Activated CD4-positive, CD25-positive, alpha-beta regulatory T cell treated with anti-CD3 and anti-CD28 coated beads, Interleukin-2, amount 50 U/mL, for 16 hours (primary cell): ENCODE results near the gene ASH1L.
"Not testable (repeated sequence)": the region's sequence is repeated elsewhere in the genome, so short reads cannot be mapped to it uniquely, and the experiment has no call there.

Experiments
- DNase-seq: peaks from one replicate; pipeline ENCODE4 v3.0.0-alpha.2; 2020; ENCODE audit warnings: low read depth, low spot score

ASH1L gene

DNA sequence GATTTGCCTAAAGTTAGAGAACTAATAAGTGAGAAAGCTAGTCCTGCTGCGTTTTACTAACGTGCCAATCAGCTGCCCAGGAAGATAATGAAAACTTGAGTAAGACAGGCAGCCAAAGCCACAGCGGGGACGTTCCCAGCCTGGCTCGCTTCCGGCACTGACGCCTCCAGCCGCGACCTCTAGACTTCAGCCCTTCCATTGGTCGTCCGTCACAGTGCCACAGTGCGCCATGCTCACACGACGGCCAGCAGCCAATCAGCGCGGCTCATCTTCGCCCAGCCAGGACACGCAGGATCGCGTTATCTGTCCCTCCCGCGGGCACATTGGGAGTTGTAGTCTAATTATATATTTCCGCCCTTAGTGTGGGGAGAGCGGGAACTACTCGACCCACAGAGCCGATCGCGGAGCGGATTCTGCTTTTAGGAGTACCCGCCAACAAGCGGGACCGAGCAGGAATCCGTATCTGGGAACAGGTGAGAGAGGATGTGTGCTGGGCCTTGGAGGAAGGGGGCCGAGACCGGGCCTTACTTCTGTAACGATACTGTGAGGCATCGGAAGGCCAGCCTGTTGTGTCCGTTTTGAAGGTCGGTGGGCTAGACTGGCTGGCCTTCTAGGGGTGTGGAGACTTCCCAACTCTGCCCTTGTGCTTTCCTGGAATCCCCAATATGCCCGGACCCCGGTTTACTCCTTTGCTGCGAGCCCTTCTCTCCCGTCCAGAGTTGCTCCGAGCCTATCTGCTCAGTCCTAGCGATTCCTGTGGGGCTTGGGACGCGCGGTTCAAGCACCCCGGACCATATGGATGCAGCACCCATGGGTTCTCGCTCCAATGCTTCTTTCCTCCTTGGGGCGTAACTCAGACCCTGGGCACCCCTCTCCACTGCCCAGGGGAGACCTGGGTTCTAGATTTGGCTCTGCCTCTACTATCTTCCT is 253.8 kb downstream of the ASH1L start, which contains the start of gene FDPS:
Gene FDPS, plus strand, starts transcription at position 374 of the 930 bp plus-strand sequence. CDS start 924 bp downstream, outside the sequence.
- peak; percentile 95 for DNase-seq

DNA sequence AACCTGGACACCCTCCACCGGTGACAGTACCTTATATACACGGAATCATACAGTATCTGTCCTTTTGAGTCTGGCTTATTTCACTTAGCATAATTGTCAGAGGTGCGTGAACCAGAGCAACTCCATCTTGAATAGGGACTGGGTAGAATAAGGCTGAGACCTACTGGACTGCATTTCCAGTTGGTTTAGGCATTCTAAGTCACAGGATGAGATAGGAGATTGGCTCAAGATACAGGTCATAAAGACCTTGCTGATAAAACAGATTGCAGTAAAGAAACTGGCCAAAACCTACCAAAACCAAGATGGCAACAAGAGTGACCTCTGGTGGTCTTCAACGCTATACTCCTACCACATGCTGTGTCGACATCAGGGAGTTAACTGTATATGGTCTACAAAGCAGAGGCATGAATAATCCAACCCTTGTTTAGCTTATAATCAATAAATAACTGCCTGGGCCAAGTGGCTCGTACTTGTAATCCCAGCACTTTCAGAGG is 255.3 kb downstream of the ASH1L start:
- DNase-seq = no peak

DNA sequence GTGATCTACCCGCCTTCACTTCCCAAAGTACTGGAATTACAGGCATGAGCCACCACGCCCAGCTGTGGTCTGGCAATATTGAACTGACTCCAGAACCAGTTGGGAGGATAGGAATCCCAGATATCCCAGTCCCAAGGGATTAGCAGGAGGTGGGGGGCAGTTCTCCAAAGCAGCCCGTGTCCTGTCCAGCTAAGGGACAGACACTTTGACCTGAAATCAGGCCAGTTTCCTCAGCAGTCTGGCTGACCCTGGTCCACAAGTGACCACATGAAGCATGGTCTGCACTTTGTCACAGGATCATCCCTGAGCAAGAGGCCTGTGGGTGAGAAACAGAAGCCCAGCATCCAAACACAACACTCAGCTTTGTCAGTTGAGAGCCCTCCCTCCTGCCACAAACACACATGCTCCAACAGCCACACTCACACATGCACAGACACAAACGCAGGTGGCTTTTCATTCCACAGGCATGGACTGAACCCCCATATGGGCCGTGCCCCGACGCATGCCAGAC is 256.7 kb downstream of the ASH1L start:
- no peak for DNase-seq

DNA sequence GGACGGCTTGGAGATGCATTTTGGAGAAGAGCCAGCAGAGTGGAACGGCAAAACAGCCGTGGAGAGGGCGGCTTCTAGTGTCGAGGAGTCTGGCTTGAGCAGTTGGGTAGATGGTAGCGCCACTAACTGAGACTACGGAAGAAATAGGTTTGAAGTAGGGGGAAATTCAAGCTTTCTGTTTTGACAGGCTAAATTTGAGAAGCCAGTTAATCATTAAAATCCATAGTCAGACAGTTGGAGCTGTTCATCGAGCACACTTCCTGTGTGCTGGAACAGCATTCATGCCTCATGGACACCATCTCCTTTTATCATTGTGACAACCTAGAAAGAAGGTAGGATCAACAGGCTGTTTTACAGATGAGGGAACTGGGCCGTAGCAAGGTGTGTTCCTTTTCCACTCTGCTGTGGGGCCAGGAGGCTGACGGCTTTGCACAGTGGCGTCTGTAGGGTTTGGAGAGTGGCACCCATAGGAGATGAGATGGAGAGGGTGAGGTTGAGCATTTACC is 258.0 kb downstream of the ASH1L start:
- DNase-seq = no peak

DNA sequence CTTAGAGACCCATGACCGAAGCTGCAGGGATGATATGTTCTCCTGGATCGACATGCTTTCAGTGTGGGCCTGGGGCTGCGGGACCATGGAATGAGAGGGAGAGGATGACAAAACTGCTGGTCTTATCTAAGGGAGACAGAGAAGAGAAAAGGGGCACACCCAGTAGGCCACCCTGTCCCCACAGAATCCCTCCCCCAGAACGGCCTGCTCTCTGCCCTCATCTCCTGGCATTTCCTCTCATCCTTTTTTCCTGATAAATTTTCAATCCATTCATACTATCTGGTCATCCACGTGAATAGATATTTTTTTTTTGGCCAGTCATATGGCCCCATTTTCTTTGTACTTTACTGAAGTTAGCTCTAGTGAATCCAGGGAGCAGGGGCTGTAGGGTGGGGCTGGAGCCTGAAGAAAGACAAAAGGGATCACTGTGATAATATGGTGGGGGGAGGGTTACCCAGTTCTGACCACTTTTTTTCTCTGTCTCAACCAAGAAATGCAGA is 261.2 kb downstream of the ASH1L start, which contains the start of gene PKLR:
Gene PKLR, minus strand, starts transcription at position 97 of the 500 bp plus-strand sequence. Its CDS starts 43 bp downstream, at position 54.
- no peak for DNase-seq

DNA sequence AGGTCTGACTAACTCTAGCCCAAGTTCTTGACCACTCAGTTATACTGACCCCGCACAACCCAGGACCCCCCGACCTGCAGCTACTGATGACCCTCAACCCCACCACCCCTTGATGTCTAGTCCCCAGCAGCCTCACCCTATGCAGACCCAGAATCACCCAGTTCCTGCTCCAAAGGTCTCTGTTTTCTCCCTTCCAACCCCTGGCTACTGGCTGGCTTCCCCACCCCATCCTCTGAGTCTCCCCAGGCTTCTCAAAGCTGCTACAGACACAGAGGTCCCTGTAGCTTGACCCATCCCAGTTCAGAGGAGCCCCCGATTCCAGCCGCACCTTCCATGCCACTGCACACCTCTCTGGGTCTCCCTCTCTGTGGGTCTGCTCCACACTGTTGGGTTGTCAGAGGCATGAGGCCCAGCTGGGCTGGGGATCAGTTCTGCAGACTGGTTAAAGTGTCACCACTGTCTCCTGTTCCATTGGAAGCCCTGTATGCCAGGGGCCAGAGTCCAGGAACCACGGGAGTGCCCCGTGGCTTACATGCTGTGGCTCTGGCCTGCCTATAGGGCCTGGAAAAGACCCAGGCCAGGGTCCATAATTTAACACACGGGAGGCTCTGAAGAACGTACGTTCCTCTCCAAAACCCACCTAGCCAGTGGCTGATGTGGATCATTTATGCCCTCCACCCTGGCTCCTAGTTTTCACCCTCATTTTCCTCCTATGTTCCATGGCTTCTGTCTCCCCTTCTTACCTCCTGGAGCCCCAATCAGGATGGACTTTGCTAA is 261.9 kb downstream of the ASH1L start:
- no peak for DNase-seq

DNA sequence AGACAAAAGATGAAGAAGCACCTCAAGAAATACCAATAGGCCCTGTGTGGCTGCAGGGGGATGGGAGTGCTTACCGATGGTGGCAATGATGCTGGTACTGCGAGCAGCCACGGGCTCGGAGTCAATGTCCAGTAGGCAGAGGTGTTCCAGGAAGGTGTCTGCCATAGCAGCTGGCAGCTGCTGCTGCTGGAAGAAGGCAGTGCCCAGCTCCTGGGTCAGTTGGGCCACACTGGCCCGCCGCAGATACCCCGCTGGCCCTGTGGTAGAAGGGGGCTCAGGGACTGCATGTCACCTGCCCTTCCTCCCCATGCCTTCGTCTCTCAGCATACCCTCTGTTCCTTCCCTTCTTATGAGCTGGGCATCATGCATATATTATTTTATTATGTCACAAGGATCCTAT is 262.6 kb downstream of the ASH1L start:
- no peak for DNase-seq

DNA sequence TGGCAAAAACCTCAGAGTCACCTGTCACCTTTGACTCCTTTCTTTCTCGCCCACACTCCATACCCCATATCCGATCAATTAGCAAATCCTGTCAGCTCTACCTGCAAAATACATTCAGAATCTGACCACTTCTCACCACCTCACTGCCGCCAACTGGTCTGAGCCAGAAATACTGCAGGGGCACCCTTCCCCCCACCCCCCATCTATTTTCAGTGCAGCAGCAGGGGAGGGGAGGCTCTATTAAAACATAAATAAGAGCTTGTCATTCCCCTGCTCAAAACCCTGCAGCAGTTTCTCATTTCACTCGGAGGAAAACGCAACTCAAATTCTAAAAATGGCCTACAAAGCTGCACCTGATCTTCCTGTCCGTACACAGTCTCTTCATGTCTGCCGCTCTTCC is 265.2 kb downstream of the ASH1L start:
- DNase-seq = no peak

DNA sequence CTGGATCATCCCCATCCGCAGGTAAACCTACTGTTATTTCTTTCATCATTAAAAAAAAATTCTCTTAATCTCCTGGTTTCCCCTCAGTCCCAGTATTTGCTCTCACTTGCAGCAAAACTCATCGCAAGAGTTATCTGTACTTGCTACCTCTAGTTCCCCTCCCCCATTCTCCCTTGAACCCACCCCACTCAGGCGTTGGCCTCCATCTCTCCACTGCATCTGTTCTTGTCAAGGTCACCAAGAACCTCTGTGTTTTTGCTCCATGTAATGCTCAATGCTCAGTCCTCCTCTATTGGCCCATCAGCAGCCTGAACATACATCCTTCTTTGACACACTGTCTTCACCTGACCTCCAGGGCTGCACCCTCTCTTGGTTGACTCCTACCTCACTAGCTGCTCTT is 265.9 kb downstream of the ASH1L start:
- no peak for DNase-seq

DNA sequence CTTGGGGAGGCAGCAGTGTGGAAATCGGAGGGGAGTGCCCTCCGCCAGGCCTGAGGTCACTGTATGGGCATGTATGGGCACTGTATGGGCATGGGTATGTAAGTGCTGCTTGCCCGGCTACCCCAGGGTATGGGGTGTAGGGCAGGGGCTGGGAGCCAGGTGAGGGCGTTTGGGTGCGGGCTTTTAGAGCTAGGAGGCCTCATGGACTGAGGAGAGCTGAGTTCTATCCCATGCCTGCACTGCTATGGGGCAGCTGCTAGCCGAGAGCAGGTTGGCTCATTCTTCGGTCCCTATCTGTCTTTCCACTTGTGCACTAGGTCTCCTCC is 266.7 kb downstream of the ASH1L start:
- DNase-seq = no peak

DNA sequence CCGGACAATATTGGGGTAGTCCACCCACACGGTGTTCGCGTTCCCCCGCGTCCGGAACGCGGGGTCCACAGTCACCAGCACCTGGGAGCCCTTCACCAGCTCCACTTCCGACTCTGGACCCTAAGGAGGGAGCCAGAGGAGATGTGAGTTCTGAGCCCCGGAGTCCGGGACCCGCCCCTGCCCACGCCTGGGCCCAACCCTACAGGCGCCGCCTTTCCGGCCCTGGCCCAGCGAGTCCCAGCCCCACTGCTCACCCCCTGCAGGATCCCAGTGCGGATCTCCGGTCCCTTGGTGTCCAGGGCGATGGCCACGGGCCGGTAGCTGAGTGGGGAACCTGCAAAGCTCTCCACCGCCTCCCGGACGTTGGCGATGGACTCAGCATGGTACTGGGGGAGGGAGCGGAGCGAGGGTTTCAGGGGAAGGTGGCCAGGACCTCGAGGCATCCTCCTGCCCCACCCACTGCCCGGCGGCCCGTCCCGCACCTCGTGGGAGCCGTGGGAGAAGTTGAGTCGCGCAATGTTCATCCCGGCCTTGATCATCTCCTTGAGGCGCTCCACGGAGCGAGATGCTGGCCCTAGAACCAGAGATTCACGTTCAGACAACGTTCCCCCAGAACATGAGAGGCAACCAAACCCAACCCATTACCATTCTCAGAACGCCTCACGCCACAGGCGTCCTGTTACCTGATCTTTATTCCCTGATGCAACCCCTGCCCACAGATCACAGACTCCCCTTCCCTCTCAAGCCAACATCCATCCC is 267.2 kb downstream of the ASH1L start:
- DNase-seq = no peak

DNA sequence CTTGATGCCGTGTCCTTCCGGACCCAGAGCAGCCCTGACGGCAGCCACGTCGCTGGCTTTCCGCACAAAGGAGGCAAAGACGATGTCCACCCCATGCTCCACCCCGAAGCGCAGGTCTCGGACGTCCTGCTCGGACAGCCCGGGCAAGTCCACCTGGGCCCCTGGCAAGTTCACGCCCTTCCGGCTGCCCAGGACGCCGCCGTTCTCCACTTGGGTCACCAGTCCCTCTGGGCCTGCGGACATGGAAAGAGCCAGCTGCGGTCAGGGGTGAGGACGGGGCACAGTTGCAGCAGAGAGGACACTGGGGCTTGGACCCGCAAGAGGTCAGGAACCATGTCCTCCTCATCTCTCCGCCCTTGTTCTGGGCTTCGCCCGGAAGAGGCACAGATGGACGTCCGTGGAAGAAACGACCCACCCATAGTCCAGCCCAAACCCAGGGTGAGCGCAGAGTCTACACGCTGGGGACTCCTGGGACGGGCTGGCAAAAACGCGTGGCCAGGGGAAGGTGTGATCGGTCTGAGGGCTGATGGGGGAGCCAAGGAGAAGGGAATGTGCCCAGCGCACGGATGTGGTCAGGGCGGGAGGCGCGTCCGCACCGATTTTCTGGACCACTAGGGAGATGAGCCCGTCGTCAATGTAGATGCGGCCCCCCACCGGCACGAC is 268.0 kb downstream of the ASH1L start:
- no peak for DNase-seq

DNA sequence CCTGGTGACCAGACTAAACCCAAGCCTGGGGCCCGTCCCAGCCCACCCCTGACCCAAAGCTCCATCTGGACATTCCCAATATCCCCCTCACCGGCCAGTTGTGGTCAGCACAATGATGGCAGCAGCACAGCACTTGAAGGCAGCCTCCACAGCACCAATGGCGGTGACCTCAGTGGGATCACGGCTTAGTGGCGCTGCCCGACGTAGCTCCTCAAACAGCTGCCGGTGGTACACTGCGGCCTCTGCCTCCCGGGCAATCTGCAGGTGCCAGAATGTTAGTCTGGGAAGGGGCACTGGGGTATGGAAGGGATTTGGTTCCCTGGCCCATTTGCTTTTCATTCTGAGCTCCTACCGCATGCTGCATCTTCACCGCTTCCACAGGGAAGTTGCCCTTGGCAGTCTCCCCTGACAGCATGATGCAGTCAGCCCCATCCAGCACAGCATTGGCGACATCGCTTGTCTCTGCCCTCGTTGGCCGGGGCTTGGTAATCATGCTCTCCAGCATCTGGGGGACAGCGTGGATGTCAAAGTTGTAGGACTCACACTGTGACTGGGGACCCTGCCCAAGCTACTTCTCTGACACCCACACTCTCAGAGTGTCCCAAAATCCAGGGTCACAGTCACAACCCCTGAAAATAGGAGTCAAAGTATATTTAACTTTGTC is 269.4 kb downstream of the ASH1L start:
- DNase-seq = no peak

DNA sequence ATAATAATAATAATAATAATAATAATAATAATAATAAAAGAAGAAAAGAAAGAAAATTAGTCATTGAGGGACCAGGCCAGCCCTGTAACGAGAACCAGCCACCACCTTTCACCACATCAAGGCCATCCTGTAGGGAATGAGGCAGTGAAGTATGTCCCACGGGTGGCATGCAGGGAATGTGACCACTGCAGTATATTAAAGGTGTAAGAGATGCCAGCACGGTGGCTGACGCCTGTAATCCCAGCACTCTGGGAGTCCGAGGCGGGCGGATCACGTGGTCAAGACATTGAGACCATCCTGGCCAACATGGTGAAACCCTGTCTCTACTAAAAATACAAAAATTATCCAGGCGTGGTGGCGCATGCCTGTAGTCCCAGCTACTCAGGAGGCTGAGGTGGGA is 271.6 kb downstream of the ASH1L start:
- DNase-seq = not testable (repeated sequence)

DNA sequence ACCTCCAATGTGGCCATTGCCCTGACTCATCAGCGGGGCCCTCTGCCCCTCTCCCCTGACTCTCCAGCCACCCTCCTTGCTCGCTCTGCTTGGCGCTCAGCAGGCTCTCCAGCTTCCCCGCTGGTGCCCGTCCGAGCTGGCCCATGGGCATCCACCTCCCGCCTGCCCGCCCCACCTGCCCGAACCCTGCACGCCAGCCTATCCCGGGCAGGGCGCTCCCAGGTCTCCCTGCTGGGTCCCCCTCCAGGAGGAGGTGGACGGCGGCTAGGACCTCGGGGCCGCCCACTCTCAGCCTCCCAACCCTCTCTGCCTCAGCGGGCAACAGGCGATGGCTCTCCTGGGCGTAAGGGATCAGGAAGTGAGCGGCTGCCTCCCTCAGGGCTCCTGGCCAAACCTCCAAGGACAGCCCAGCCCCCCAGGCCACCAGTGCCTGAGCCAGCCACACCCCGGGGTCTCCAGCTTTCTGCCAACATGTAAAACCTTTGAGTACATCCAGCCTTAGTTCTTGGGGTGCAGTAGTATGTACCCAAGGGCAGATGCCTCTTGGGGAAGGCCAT is 274.5 kb downstream of the ASH1L start:
- no peak for DNase-seq

DNA sequence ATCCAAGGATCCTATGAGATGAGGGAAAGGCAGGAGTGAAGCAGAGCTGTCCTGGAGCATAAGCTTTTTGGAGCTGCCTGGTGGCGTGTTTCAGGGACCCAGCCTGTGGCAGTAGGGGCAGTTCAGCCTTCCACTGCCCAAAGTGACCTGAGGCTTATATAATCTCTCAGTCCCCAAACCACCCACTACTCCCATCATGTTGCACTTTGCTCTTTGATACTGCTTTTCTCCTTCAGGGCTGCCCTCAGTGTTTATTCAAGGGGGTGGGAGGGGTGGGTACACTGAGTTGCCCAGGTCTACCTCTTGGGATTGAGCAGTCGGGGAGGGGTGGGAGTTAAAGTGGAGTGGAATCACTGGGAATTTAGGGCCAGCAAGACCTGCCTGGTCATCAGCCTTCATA is 276.1 kb downstream of the ASH1L start:
- no peak for DNase-seq

DNA sequence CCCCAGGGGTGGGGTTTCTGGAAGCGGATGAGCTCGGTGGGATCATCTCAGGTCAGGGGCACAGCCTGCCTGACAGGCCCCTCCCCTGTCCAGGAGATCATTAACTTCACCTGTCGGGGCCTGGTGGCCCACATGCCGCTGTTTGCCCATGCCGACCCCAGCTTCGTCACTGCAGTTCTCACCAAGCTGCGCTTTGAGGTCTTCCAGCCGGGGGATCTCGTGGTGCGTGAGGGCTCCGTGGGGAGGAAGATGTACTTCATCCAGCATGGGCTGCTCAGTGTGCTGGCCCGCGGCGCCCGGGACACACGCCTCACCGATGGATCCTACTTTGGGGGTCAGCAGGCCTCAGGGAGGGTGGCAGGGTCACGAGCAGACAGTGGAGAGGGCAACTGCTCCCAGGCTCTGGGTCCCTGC is 277.0 kb downstream of the ASH1L start:
- DNase-seq = no peak
